Measurements from ENCODE around the gene WNT9A. TPM values are rescaled to one million over a fixed set of nuclear protein-coding genes. Genes with fewer than 3 reads are reported as not detected.

The WNT9A gene
- total RNA-seq, 1 donor from 2014 or later, result 8.7 TPM

DNA sequence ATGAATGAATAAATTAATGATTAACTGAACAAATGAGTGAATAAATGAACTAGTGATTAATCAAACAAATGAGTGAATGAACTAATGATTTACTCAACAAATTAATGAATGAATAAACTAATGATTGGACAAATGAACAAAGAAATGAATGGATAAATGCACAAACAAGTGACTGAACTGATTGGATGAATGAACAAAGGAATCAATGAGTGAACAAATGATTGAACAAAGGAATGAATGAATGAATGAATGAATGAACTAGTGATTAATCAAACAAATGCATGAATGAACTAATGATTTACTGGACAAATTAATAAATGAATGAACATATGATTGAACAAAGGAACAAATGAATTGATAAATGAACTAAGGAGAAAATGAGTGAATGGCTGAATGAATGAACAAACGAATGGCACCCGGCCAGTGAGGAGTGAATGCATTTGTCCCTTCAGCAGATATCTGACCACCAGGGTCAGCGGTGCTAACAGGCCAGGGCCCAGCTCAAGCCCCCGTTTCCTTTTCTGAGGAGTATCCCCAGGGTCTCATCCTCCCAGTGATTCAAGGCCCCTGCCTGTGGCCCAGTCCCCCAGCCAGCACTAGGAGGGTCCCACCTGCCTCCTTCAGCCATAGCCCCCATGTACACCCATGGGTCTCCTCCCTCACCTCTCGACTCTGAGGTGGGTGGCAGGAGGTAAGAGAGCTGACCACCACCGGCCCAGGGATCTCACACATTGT lies 49.9 kb downstream of the WNT9A start:
- no peak for DNase-seq (ENCODE audit: low spot score)

GRCh38 chr1:227896710-227897655 lies 50.7 kb downstream of the WNT9A start:
- DNase-seq (ENCODE audit: low spot score), result no peak

GRCh38 chr1:227895828-227896685 lies 51.7 kb downstream of the WNT9A start:
- DNase-seq (ENCODE audit: low spot score), result peak; percentile 70

- DNase-seq (ENCODE audit: low spot score), result no peak
Measured at GRCh38 chr1:227894831-227895451, 52.8 kb downstream of the WNT9A start.

DNA sequence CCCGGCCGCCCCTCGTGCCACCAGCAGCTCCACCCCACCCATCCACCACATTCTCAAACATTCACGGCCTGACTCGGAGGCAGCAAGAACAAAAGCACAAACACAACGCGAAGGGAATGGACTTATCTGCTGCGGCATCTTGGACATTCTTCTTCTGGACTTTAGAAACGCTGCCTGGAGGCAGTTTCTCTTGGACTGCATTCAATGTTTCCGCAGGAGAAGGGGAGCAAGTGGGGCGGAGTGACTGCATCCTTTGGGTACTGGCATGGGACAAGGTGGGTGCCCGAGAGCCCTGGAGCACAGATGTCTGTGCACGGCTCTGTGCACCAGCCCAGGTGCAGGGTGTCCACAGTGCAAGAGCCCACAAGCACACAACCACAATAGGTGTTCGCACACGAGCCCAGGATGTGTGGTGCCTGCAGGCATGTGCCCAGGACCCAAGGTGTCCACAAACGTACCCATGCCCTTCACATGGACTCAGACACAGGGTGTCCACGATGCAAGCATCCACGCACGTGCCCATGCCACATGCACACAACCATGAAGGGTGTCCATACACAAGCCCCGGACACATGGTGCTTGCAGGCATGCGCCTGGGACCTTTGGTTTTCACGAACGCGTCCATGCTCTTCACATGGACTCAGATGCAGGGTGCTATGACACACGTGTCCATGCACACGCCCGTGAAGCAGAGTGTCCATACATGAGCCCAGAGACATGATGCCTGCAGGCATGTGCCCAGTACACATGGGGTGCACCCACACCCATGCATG lies 53.6 kb downstream of the WNT9A start:
- DNase-seq (ENCODE audit: low spot score), result no peak

DNA sequence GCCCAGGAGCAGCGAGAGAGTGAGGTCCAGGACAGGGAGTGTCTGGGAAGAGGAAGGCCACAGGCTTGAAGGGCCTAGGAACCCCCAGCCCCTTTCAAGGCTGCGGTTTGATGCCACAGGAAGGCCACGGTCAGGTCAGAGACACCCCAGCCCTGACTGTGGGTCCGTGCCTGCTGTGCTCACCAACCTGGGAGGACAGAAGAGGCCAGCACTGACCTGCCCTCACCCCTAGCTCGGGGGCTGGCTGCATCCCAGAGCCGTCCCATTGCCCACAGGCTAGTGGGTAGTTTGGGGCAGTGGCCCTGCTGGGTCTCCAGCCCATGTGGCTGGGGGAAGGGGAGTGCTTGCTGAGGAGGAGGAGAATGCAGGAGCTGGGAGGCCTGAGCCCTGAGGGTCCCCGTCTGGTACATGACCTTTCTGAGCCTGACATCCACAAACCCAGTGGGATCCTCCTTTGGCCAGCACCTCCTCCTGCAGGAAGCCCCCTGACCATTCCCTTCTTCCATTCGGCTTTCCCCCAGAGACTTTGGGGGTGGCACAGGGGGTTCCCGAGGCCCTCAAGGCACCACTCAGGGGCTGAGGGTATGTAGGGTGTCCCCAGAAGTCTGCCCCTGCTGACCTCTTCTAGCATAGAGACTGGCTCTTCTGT lies 54.3 kb downstream of the WNT9A start:
- DNase-seq (ENCODE audit: low spot score), result no peak

DNA sequence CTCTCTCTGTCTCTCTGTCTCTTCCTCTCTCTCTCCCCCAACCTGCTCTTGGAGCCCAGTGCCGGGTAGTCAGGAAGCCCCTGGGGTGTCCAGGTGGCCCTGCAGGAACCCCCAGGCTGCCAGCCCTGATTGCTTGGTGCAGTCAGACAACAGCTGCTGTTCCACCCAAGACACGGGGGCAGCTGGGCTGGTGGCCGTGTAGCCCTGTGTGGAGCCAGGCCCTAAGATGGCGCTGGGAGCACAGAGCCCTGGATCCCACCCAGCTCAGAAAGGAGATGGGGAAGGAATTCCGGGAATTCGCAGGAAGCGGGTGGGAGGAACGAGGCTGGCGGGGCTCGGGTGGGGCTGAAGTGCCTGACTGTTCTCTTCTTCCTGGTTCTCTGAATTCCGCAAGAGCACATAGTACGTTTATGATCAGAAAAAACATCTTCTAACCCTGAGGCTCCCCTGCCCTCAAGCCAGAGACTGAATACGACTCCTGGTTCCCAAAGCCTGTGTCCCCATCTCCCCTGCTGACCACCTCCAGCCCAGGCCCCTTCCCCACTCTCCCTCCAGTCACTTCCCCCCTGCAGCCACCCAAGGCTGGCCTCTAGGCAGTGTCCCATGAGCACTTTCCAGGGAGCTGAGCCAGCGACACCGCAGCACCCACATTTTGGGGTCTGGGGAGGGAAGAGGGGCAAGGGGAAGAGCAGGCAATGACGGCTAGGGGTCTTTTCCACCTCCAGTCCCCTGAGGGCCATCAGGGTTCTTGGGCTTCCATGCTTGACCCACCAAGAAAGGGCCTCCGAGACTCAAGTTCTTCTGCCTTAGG lies 55.0 kb downstream of the WNT9A start:
- no peak for DNase-seq (ENCODE audit: low spot score)

DNA sequence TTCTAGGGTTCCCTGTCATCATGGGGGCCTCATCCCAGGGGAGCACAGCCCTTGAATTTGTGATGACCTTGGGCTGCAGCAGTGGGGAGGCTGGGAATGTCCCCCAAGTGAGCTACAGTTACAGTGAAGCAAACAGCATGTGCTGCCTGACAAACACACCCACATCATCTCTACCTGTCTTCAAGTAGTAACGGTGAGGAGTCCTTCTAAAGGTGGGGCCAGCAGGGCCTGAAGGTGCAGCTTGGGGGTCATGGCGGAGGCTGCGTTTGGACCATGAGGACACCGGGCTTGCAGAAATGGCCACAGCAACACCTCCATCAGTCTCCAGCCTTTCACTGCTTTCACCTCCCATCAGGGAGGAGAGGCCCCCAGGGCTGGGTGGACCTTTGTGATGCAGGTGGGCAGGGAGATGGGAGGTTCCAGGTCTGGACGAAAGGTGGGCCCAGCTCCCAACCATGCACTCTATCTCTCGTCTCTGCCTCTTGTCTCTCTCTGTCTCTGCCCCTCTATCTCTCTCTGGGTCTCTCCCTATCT lies 55.7 kb downstream of the WNT9A start:
- DNase-seq (ENCODE audit: low spot score), result no peak

DNA sequence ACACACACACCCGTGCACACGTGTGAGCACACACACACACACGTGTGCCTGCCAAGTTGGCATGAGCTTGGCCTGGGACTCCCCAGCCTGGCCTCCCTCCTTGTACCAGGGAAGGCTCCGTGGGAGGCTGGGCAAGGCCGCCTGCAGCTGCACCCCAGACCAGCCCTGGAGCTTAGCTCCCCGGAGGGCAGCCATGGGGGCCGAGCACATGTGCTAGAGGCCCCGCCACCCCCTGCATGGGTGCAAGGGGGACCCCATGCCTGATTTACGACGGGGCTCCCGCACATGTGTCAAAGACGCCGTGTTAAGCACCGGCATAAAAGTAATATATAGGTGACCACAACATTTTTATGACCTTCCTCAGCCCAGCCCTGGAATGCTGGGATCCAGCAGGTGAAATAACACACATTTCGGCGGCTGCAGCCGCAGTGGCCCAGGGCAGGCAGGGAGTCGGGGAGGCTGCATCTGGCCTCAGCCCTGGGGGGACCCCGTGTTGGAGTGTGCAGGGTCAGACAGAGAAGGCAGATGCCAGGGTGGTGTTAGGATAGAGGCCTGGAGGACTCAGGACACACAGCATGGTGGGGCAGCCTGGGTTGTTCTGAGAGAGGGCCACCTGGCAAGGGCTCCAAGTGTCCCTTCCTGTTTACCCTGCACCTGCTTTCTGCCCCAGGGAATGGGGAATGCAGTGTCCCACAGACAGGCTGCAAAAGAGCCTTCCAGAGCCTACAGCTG lies 56.3 kb downstream of the WNT9A start:
- no peak for DNase-seq (ENCODE audit: low spot score)

- DNase-seq (ENCODE audit: low spot score), result no peak
Measured at GRCh38 chr1:227890451-227891222, 57.1 kb downstream of the WNT9A start.

GRCh38 chr1:227889863-227890405 lies 57.8 kb downstream of the WNT9A start:
- DNase-seq (ENCODE audit: low spot score), result no peak

GRCh38 chr1:227889047-227889862 lies 58.5 kb downstream of the WNT9A start:
- DNase-seq (ENCODE audit: low spot score), result no peak

- no peak for DNase-seq (ENCODE audit: low spot score)
Measured at GRCh38 chr1:227888404-227889046, 59.2 kb downstream of the WNT9A start.

DNA sequence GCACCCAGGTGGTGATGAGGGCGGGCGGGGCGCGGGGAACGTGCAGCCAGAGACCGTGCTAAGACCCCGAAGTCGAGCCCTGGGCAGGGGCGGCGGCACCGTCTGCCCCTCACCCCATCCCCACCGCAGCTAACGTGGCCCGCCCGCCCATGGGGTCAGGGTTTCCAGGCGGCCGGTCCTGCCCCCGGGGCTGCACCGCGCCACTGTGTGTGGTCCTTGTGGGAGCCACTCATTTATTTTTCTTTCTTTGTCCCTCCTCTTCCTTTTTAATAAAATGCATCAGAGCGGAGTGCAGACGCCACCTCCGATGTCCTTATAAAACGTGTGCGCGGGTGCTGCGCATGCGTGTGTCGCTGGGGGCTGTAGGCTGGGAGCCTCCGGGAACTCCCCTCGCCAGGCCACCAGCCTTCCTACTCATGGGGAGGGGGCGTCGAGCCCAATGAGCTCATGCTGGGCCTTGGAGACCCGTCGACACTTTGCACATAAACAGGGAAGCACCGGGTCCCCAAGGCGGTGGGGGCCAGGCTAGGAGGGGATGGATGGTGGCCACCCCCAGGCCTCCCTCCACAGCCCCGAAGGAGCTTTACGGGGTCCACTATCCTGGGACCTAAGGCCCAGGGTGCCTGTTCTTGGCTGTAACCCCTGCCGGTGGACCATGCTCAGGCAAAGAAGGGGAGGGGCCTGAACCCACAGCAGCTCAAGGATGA lies 59.9 kb downstream of the WNT9A start:
- peak; percentile 77 for DNase-seq (ENCODE audit: low spot score)
